H1 (cell line): ENCODE measurements around the gene NEDD4L. TPM values are rescaled to one million over a fixed set of nuclear protein-coding genes. Genes with fewer than 3 reads are reported as not detected.

Source experiments
- CTCF ChIA-PET: fragments of 300-600 bp; sonication (Branson Sonifier 250); formaldehyde crosslinking; loops from one replicate; lab custom pipeline; 2021; ENCODE audit not compliant: partially characterized antibody; lab: Charles Lee
- POLR2A ChIA-PET: fragments of 300-600 bp; sonication (Branson Sonifier 250); formaldehyde crosslinking; loops from one replicate; lab custom pipeline; 2021; ENCODE audit warnings: inconsistent platforms; ENCODE audit not compliant: partially characterized antibody; lab: Charles Lee
- DNase-seq, 2 experiments: peaks; one replicate each; pipeline versions ENCODE4 v3.0.0 to v3.0.0-alpha.2; 2010 to 2022; ENCODE audit warnings: low spot score in 2 of 2, low read depth in 1 of 2, mixed read lengths in 1 of 2
- FAIRE-seq: peaks from 2 replicates; lab custom pipeline; 2011; peaks lifted over from hg19 to GRCh38; lab: Jason Lieb, UNC
- H2AFZ ChIP-seq: 2 replicates; pipeline ENCODE4 v1.8.1; 2012; ENCODE audit warnings: low read length, inconsistent platforms
- H2AK5ac ChIP-seq: 2 replicates; pipeline ENCODE4 v1.6.1; 2013; ENCODE audit warnings: low read depth, low read length
- H2BK120ac ChIP-seq: replicated peaks from 2 replicates; pipeline ENCODE3; 2013; ENCODE audit warnings: low read depth, low read length, inconsistent platforms
- H2BK12ac ChIP-seq: 2 replicates; pipeline ENCODE4 v1.6.1; 2013; ENCODE audit warnings: low read depth, low read length
- H2BK15ac ChIP-seq: 2 replicates; pipeline ENCODE4 v1.6.1; 2013; ENCODE audit warnings: low read length
- H2BK20ac ChIP-seq: 2 replicates; pipeline ENCODE4 v1.6.1; 2013; ENCODE audit warnings: low read length
- H2BK5ac ChIP-seq: 2 replicates; pipeline ENCODE4 v1.6.1; 2013; ENCODE audit warnings: low read depth, low read length
- H3K14ac ChIP-seq: 2 replicates; pipeline ENCODE4 v1.6.1; 2013; ENCODE audit warnings: inconsistent platforms; ENCODE audit not compliant: insufficient read length
- H3K18ac ChIP-seq: 2 replicates; pipeline ENCODE4 v1.6.1; 2013; ENCODE audit warnings: low read length; ENCODE audit errors: extremely low read depth
- H3K23ac ChIP-seq: 2 replicates; pipeline ENCODE4 v1.6.1; 2013; ENCODE audit warnings: inconsistent platforms; ENCODE audit not compliant: insufficient read length
- H3K23me2 ChIP-seq: 2 replicates; pipeline ENCODE4 v1.6.1; 2013; ENCODE audit warnings: low read depth, low read length
- H3K27ac ChIP-seq: 2 replicates; pipeline ENCODE4 v1.6.1; 2011; ENCODE audit warnings: low read depth, low read length, inconsistent platforms
- H3K27me3 ChIP-seq, 4 experiments: replicated peaks in 1 of 4; 1 replicate in 1 of 4; 2 replicates in 3 of 4; pipeline versions ENCODE4 v1.6.1 to v1.8.1; 2011 to 2013; ENCODE audit warnings: low read length in 3 of 4, mild to moderate bottlenecking in 3 of 4, inconsistent platforms in 2 of 4, mixed read lengths in 2 of 4, moderate library complexity in 1 of 4; ENCODE audit not compliant: control insufficient read depth in 3 of 4, insufficient read depth in 3 of 4; ENCODE audit errors: extremely low read depth in 1 of 4
- H3K36me3 ChIP-seq, 4 experiments: 2 replicates each; pipeline versions ENCODE4 v1.6.1 to v1.8.1; 2011 to 2013; ENCODE audit warnings: mild to moderate bottlenecking in 4 of 4, low read length in 3 of 4, moderate library complexity in 2 of 4, control low read depth in 1 of 4, inconsistent platforms in 1 of 4; ENCODE audit not compliant: insufficient read depth in 4 of 4, control insufficient read depth in 2 of 4
- H3K4ac ChIP-seq: replicated peaks from 2 replicates; pipeline ENCODE3; 2013; ENCODE audit warnings: low read length, low read depth, mixed read lengths, inconsistent platforms; ENCODE audit not compliant: insufficient read length
- H3K4me1 ChIP-seq, 4 experiments: replicated peaks in 1 of 4; 1 replicate in 1 of 4; 2 replicates in 3 of 4; pipeline versions ENCODE4 v1.6.1 to v1.8.1; 2011 to 2013; ENCODE audit warnings: low read length in 3 of 4, inconsistent platforms in 2 of 4, mixed read lengths in 1 of 4; ENCODE audit not compliant: insufficient read depth in 4 of 4, control insufficient read depth in 3 of 4
- H3K4me2 ChIP-seq, 2 experiments: 2 replicates each; pipeline versions ENCODE4 v1.6.1 to v1.8.1; 2011 to 2013; ENCODE audit warnings: low read depth in 2 of 2, low read length in 2 of 2, control low read depth in 1 of 2, inconsistent platforms in 1 of 2, mild to moderate bottlenecking in 1 of 2; ENCODE audit not compliant: insufficient read depth in 1 of 2
- H3K4me3 ChIP-seq, 4 experiments: fragments of 200-600, 300-600 bp in 1 of 4; sonication (generic), shearing (Covaris generic), sonication (Bioruptor Twin) in 1 of 4; 2 replicates each; pipeline versions ENCODE4 v1.5.1 to v1.8.1; 2011 to 2016; ENCODE audit warnings: low read length in 4 of 4, low read depth in 3 of 4, control low read depth in 2 of 4, inconsistent platforms in 2 of 4, mild to moderate bottlenecking in 2 of 4, mixed read lengths in 1 of 4, moderate library complexity in 1 of 4; ENCODE audit not compliant: insufficient read depth in 2 of 4; ENCODE audit errors: extremely low read depth in 1 of 4
- H3K56ac ChIP-seq: replicated peaks from 2 replicates; pipeline ENCODE3; 2013; ENCODE audit warnings: low read depth, mild to moderate bottlenecking, mixed read lengths, low read length, inconsistent platforms; ENCODE audit not compliant: insufficient read length
- H3K79me1 ChIP-seq: 2 replicates; pipeline ENCODE4 v1.6.1; 2013; ENCODE audit warnings: low read depth, low read length, control low read depth
- H3K79me2 ChIP-seq, 2 experiments: 2 replicates each; pipeline versions ENCODE4 v1.6.1 to v1.8.1; 2012 to 2013; ENCODE audit warnings: low read length in 2 of 2, mild to moderate bottlenecking in 2 of 2, inconsistent platforms in 1 of 2; ENCODE audit not compliant: insufficient read depth in 2 of 2, control insufficient read depth in 1 of 2
- H3K9ac ChIP-seq, 4 experiments: replicated peaks in 1 of 4; 1 replicate in 1 of 4; 2 replicates in 3 of 4; pipeline versions ENCODE4 v1.6.1 to v1.8.1; 2011 to 2013; ENCODE audit warnings: low read depth in 3 of 4, low read length in 3 of 4, control low read depth in 2 of 4, mild to moderate bottlenecking in 2 of 4, moderate library complexity in 2 of 4, inconsistent platforms in 1 of 4; ENCODE audit errors: extremely low read depth in 1 of 4
- H3K9me3 ChIP-seq, 2 experiments: 2 replicates each; pipeline versions ENCODE4 v1.6.1 to v1.8.1; 2012 to 2013; ENCODE audit warnings: mild to moderate bottlenecking in 2 of 2, moderate library complexity in 2 of 2, control low read depth in 1 of 2, inconsistent platforms in 1 of 2, low read depth in 1 of 2, low read length in 1 of 2, mixed read lengths in 1 of 2; ENCODE audit not compliant: insufficient read depth in 2 of 2
- H4K20me1 ChIP-seq, 2 experiments: replicated peaks in 1 of 2; 2 replicates each; pipeline versions ENCODE3 to v1.8.1; 2011 to 2013; ENCODE audit warnings: inconsistent platforms in 2 of 2, low read length in 2 of 2, mild to moderate bottlenecking in 1 of 2; ENCODE audit not compliant: insufficient read depth in 2 of 2, control insufficient read depth in 1 of 2
- H4K5ac ChIP-seq: 2 replicates; pipeline ENCODE4 v1.6.1; 2013; ENCODE audit warnings: low read length, low read depth, mixed read lengths, inconsistent platforms; ENCODE audit not compliant: insufficient read length
- H4K8ac ChIP-seq: 2 replicates; pipeline ENCODE4 v1.8.0; 2013; ENCODE audit warnings: mild to moderate bottlenecking, moderate library complexity, low read length, inconsistent platforms; ENCODE audit not compliant: insufficient read depth; ENCODE audit errors: extremely low read depth
- H4K91ac ChIP-seq: replicated peaks from 2 replicates; pipeline ENCODE3; 2013; ENCODE audit warnings: low read length, mixed read lengths, inconsistent platforms; ENCODE audit not compliant: insufficient read length
- RFX5 ChIP-seq: IDR thresholded peaks from 2 replicates; pipeline ENCODE4 v1.6.1; 2011; ENCODE audit warnings: low read depth, low read length, improper control_type of control experiment, borderline replicate concordance
- SIRT6 ChIP-seq: IDR thresholded peaks from one replicate; pipeline ENCODE4 v1.7.1; 2012; ENCODE audit warnings: low read length, inconsistent platforms
- WGBS, 2 experiments: shearing (Covaris generic) in 1 of 2; methylation state at CpG; one replicate each; pipeline versions ENCODE4 v1.1.6 to v1.1.7; 2013 to 2015; ENCODE audit warnings: low lambda C conversion rate in 2 of 2, mixed read lengths in 2 of 2, inconsistent platforms in 1 of 2, low coverage in 1 of 2, missing lambda C conversion rate in 1 of 2; ENCODE audit not compliant: insufficient replicate concordance in 2 of 2, insufficient coverage in 1 of 2, insufficient read length in 1 of 2; ENCODE audit errors: extremely low coverage in 1 of 2, missing lambda C conversion rate in 1 of 2; 5-methylcytosine and 5-hydroxymethylcytosine counted together
- polyA plus RNA-seq, 7 experiments: library from polyadenylated mRNA; depleted of rRNA in 3 of 7; stranded (reverse) in 5 of 7; unstranded in 2 of 7; fragments of >200 nt in 5 of 7; fragments of 200-250 nt in 2 of 7; gene quantifications; 1 replicate in 5 of 7; 2 replicates in 1 of 7; 4 replicates in 1 of 7; pipeline versions ENCODE4 v1.2.1 to v1.2.3, GENCODE V29; 2011 to 2013; ENCODE audit warnings: missing spikeins in 2 of 7, mixed read lengths in 2 of 7
- total RNA-seq: library from RNA; stranded (reverse); fragmentation: NEBNext Ultra II Directional; extraction: Animal tissue kit (Norgen Biotek cat#: 25700); gene quantifications from 2 replicates; pipeline ENCODE4 v1.2.1, GENCODE V29; 2021

Gene NEDD4L
- total and polyA plus RNA-seq, 2 of the 8 experiments (the other 6 are each of a cell fraction or from before 2014, with no cell fraction given) = 37.3 to 69.8 TPM

- ChIA-PET POLR2A (no interaction called here), CTCF (no interaction called here)
- Histone ChIP-seq H4K91ac (no peak overlapping the region), H2AFZ (no peak overlapping the region), H3K4me1 (peaks cover 0 to 7% (median 6%) of the 10 kb centered on the region in 4 experiments; a peak in 4 of 7 replicates), H3K79me2 (no peaks in the 10 kb centered on the region; a peak in 1 of 4 replicates), H3K4ac (no peak overlapping the region), H3K79me1 (no peaks in the 10 kb centered on the region), H3K14ac (no peak overlapping the region), H4K20me1 (no peaks in the 10 kb centered on the region), H3K4me3 (no peak overlapping the region), H3K36me3 (peaks cover 3 to 18% (median 9%) of the 10 kb centered on the region in 4 experiments; a peak in 6 of 8 replicates), H2BK15ac (no peak overlapping the region), H2AK5ac (no peak overlapping the region), H4K8ac (no peak overlapping the region), H3K9me3 (no peaks in the 10 kb centered on the region), H4K5ac (no peak overlapping the region), H3K9ac (no peak overlapping the region), H3K23me2 (no peaks in the 10 kb centered on the region), H3K23ac (no peak overlapping the region), H2BK120ac (no peak overlapping the region), H3K56ac (no peak overlapping the region), H2BK12ac (no peak overlapping the region), H2BK20ac (no peak overlapping the region), H3K18ac (no peak overlapping the region), H3K4me2 (no peak overlapping the region), H3K27ac (no peak overlapping the region), H2BK5ac (no peak overlapping the region), H3K27me3 (no peaks in the 10 kb centered on the region)
- TF ChIP-seq SIRT6 = no peak
- TF ChIP-seq RFX5 = no peak
- no peak for DNase-seq
- no peak for FAIRE-seq
- 89% methylated on average over 4 of the region's 4 CpGs; no CpG with 5 or more reads in 1 of the 2 experiments for WGBS, 2 experiments
These were observed 309.6 kb downstream of the NEDD4L start for GRCh38 chr18:58353581-58353980.
